ENCODE results near the gene RTF2. TPM values are rescaled to one million over a fixed set of nuclear protein-coding genes. Genes with fewer than 3 reads are reported as not detected.

RTF2 gene
- total and polyA plus RNA-seq, 2 of the 13 experiments (the other 11 are each of a cell fraction or from before 2014, with no cell fraction given), result 81.8 to 142 TPM

GRCh38 chr20:56540415-56540814 is 72.0 kb downstream of the RTF2 start:
- intact Hi-C loops (cut with micrococcal nuclease; ENCODE audit: unreplicated experiment) (no loop called here), in situ Hi-C loops (cut with HindIII; ENCODE audit: extremely low pct_ligation_motif_present, low pct_unique_long_range_greater_than_20kb) (no loop called here)
- no TSS peak for BruUV-seq (replicated peaks)
- 58% methylated on average over 6 of the region's 6 CpGs for WGBS (ENCODE audit: low lambda C conversion rate)
- Histone ChIP-seq H3K4me1 (ENCODE audit: insufficient read depth, low read length) (no peaks in the 10 kb centered on the region), H3K36me3 (replicated peaks in 1 of 2; ENCODE audit: control insufficient read depth in 1 of 2, insufficient read depth in 2 of 2, low read length in 2 of 2) (no peaks in the 10 kb centered on the region), H3K9ac (ENCODE audit: insufficient read depth, low read depth, low read length) (no peak overlapping the region), H3K9me3 (ENCODE audit: low read length) (no peaks in the 10 kb centered on the region), H3K27ac (ENCODE audit: extremely low read length, insufficient read depth, low read length) (no peak overlapping the region), H3K4me3 (replicated peaks in 1 of 3; ENCODE audit: insufficient read depth in 1 of 3, low read depth in 2 of 3, low read length in 3 of 3) (no peak overlapping the region), H2AFZ (ENCODE audit: low read length) (no peak overlapping the region), H3K79me2 (ENCODE audit: insufficient read depth, low read length) (no peaks in the 10 kb centered on the region), H3K27me3 (ENCODE audit: control insufficient read depth in 1 of 2, insufficient read depth in 2 of 2, low read length in 2 of 2) (no peaks in the 10 kb centered on the region; a peak in 1 of 5 replicates), H3K4me2 (ENCODE audit: low read depth, low read length) (no peak overlapping the region), H4K20me1 (ENCODE audit: insufficient read depth, low read length) (no peaks in the 10 kb centered on the region)
- no peak for ATAC-seq
- ChIA-PET CTCF (ENCODE audit: low intra/inter-chr PET ratio, low total read pairs) (no interaction called here), POLR2A (no interaction called here)
- FAIRE-seq, result no peak
- no peak for DNase-seq (ENCODE audit: low spot score)
- TF ChIP-seq GZF1 (CRISPR knock-in tag; IDR thresholded peaks at IDR 0.05) (no peak), ATF7 (IDR thresholded peaks at IDR 0.05) (peak; percentile 39; the same call in 1 of the 2 replicates), ATF7 (CRISPR knock-in tag; IDR thresholded peaks at IDR 0.05) (no peak), CREB1 (IDR thresholded peaks at IDR 0.05) (peak; percentile 83), CREB1 (CRISPR knock-in tag; IDR thresholded peaks at IDR 0.05) (no peak), ZFP41 (CRISPR knock-in tag; IDR thresholded peaks at IDR 0.05; ENCODE audit: borderline replicate concordance) (no peak), HNRNPUL1 (IDR thresholded peaks at IDR 0.05; ENCODE audit: low read depth, low read length) (no peak)

GRCh38 chr20:56542489-56543030 is 74.1 kb downstream of the RTF2 start:
- H3K27me3 ChIP-seq (ENCODE audit: control insufficient read depth in 1 of 2, insufficient read depth in 2 of 2, low read length in 2 of 2), result no peaks in the 10 kb centered on the region; a peak in 1 of 5 replicates
- no peak for DNase-seq (ENCODE audit: low spot score)
- no peak overlapping the region for H3K4me2 ChIP-seq (ENCODE audit: low read depth, low read length)
- no peaks in the 10 kb centered on the region for H3K4me1 ChIP-seq (ENCODE audit: insufficient read depth, low read length)
- H2AFZ ChIP-seq (ENCODE audit: low read length), result no peak overlapping the region
- no peaks in the 10 kb centered on the region for H4K20me1 ChIP-seq (ENCODE audit: insufficient read depth, low read length)
- H3K36me3 ChIP-seq (replicated peaks in 1 of 2; ENCODE audit: control insufficient read depth in 1 of 2, insufficient read depth in 2 of 2, low read length in 2 of 2), result no peaks in the 10 kb centered on the region
- in situ Hi-C loops (cut with HindIII; ENCODE audit: extremely low pct_ligation_motif_present, low pct_unique_long_range_greater_than_20kb), result no loop called here
- H3K4me3 ChIP-seq (replicated peaks in 1 of 3; ENCODE audit: insufficient read depth in 1 of 3, low read depth in 2 of 3, low read length in 3 of 3), result no peak overlapping the region
- no peaks in the 10 kb centered on the region for H3K9me3 ChIP-seq (ENCODE audit: low read length)
- peak; percentile 90 for TF ChIP-seq MNT (IDR thresholded peaks at IDR 0.05)
- no peak for TF ChIP-seq NFE2L2 (IDR thresholded peaks at IDR 0.05; ENCODE audit: low read length)
- H3K27ac ChIP-seq (ENCODE audit: extremely low read length, insufficient read depth, low read length), result no peak overlapping the region
- no peak overlapping the region for H3K9ac ChIP-seq (ENCODE audit: insufficient read depth, low read depth, low read length)
- BruUV-seq (replicated peaks), result no TSS peak
- no peak for FAIRE-seq
- CTCF ChIA-PET (ENCODE audit: low intra/inter-chr PET ratio, low total read pairs), result no interaction called here
- H3K79me2 ChIP-seq (ENCODE audit: insufficient read depth, low read length), result no peaks in the 10 kb centered on the region
- 18% methylated on average over 9 of the region's 9 CpGs for WGBS (ENCODE audit: low lambda C conversion rate)
- POLR2A ChIA-PET, result no interaction called here
- ATAC-seq, result no peak
- intact Hi-C loops (cut with micrococcal nuclease; ENCODE audit: unreplicated experiment), result no loop called here
